GM12878 (cell line): ENCODE data around the gene IL34.

ENCODE experiments used
- BHLHE40 ChIP-seq, 2 experiments: fragments of 450-650 bp in 1 of 2; IDR thresholded peaks; 2 replicates each; pipeline ENCODE4 v1.6.1; 2011 to 2017; ENCODE audit warnings: low read depth in 2 of 2, borderline replicate concordance in 1 of 2, improper control_type of control experiment in 1 of 2, low read length in 1 of 2, mild to moderate bottlenecking in 1 of 2
- HDGF ChIP-seq: fragments of 450-650 bp; IDR thresholded peaks from 2 replicates; pipeline ENCODE4 v1.6.1; 2016; ENCODE audit warnings: antibody characterized with exemption
- POLR2A ChIP-seq: IDR thresholded peaks from 2 replicates; pipeline ENCODE4 v1.6.1; 2011; ENCODE audit warnings: low read depth, mild to moderate bottlenecking, low read length
- POLR2AphosphoS5 ChIP-seq: IDR thresholded peaks from 2 replicates; pipeline ENCODE4 v1.6.1; 2011; ENCODE audit warnings: mild to moderate bottlenecking, low read length, inconsistent platforms
- SIN3A ChIP-seq: IDR thresholded peaks from 2 replicates; pipeline ENCODE4 v1.6.1; 2012; ENCODE audit warnings: low read depth, low read length, improper control_type of control experiment
- SMAD1 ChIP-seq: fragments of 450-650 bp; IDR thresholded peaks from 2 replicates; pipeline ENCODE4 v1.6.1; 2018; ENCODE audit warnings: mild to moderate bottlenecking, low read depth; ENCODE audit not compliant: partially characterized antibody
- TF ChIP-seq, protein P1 (sequence below): IDR thresholded peaks from 2 replicates; pipeline ENCODE4 v1.6.1; 2012; ENCODE audit warnings: mild to moderate bottlenecking, low read depth, low read length
- TF ChIP-seq, protein P2 (sequence below), 3 experiments: IDR thresholded peaks in 2 of 3; conservative IDR thresholded peaks in 1 of 3; 2 replicates each; pipeline ENCODE4 v1.5.1; 2011; ENCODE audit warnings: low read depth in 3 of 3, low read length in 3 of 3, mild to moderate bottlenecking in 3 of 3, control low read depth in 2 of 3, moderate library complexity in 2 of 3, inconsistent platforms in 1 of 3, mixed read lengths in 1 of 3; ENCODE audit not compliant: control insufficient read depth in 2 of 3, insufficient read depth in 1 of 3; ENCODE audit errors: extremely low read depth in 1 of 3
- TF ChIP-seq, protein P3 (sequence below): IDR thresholded peaks from 2 replicates; pipeline ENCODE4 v1.6.1; 2012; ENCODE audit warnings: low read depth, low read length, improper control_type of control experiment

DNA sequence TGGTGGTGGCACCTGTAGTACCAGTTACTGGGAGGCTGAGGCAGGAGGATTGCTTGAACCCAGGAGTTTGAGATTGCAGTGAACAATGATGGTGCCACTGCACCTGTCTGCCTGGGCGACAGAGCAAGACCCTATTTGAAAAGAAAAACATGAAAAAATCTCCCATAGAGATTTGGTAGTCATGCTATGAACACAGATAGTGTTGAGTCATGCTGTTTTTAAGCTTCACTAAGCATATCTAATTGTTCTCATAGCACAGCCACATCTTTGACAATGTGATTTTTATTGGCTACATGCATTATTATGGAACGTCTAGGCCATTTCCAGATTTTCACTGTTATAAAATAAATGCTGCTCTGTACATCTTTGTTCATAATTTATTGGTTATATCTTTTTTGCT lies 6.0 kb downstream of the IL34 start:
- TF ChIP-seq, protein P1, sequence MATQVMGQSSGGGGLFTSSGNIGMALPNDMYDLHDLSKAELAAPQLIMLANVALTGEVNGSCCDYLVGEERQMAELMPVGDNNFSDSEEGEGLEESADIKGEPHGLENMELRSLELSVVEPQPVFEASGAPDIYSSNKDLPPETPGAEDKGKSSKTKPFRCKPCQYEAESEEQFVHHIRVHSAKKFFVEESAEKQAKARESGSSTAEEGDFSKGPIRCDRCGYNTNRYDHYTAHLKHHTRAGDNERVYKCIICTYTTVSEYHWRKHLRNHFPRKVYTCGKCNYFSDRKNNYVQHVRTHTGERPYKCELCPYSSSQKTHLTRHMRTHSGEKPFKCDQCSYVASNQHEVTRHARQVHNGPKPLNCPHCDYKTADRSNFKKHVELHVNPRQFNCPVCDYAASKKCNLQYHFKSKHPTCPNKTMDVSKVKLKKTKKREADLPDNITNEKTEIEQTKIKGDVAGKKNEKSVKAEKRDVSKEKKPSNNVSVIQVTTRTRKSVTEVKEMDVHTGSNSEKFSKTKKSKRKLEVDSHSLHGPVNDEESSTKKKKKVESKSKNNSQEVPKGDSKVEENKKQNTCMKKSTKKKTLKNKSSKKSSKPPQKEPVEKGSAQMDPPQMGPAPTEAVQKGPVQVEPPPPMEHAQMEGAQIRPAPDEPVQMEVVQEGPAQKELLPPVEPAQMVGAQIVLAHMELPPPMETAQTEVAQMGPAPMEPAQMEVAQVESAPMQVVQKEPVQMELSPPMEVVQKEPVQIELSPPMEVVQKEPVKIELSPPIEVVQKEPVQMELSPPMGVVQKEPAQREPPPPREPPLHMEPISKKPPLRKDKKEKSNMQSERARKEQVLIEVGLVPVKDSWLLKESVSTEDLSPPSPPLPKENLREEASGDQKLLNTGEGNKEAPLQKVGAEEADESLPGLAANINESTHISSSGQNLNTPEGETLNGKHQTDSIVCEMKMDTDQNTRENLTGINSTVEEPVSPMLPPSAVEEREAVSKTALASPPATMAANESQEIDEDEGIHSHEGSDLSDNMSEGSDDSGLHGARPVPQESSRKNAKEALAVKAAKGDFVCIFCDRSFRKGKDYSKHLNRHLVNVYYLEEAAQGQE = no peak
- TF ChIP-seq POLR2AphosphoS5 (no peak), POLR2A (no peak), BHLHE40 (IDR thresholded peaks at IDR 0.05; ENCODE audit: borderline replicate concordance in 1 of 2, low read depth in 2 of 2, low read length in 1 of 2) (no peak), HDGF (no peak), SMAD1 (no peak), SIN3A (no peak)
- TF ChIP-seq, protein P2, sequence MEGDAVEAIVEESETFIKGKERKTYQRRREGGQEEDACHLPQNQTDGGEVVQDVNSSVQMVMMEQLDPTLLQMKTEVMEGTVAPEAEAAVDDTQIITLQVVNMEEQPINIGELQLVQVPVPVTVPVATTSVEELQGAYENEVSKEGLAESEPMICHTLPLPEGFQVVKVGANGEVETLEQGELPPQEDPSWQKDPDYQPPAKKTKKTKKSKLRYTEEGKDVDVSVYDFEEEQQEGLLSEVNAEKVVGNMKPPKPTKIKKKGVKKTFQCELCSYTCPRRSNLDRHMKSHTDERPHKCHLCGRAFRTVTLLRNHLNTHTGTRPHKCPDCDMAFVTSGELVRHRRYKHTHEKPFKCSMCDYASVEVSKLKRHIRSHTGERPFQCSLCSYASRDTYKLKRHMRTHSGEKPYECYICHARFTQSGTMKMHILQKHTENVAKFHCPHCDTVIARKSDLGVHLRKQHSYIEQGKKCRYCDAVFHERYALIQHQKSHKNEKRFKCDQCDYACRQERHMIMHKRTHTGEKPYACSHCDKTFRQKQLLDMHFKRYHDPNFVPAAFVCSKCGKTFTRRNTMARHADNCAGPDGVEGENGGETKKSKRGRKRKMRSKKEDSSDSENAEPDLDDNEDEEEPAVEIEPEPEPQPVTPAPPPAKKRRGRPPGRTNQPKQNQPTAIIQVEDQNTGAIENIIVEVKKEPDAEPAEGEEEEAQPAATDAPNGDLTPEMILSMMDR (IDR thresholded peaks at IDR 0.05 in 2 of 3, conservative IDR thresholded peaks at IDR 0.05 in 1 of 3; ENCODE audit: control insufficient read depth in 2 of 3, extremely low read depth in 1 of 3, insufficient read depth in 1 of 3, low read depth in 3 of 3, low read length in 3 of 3) = no peak
- TF ChIP-seq, protein P3, sequence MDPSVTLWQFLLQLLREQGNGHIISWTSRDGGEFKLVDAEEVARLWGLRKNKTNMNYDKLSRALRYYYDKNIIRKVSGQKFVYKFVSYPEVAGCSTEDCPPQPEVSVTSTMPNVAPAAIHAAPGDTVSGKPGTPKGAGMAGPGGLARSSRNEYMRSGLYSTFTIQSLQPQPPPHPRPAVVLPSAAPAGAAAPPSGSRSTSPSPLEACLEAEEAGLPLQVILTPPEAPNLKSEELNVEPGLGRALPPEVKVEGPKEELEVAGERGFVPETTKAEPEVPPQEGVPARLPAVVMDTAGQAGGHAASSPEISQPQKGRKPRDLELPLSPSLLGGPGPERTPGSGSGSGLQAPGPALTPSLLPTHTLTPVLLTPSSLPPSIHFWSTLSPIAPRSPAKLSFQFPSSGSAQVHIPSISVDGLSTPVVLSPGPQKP = no peak
